Naive thymus-derived CD4-positive, alpha-beta T cell (primary cell): ENCODE measurements around the gene CDH4. TPM values are rescaled to one million over a fixed set of nuclear protein-coding genes. Genes with fewer than 3 reads are reported as not detected.
"Not testable (repeated sequence)": the region's sequence is repeated elsewhere in the genome, so short reads cannot be mapped to it uniquely, and the experiment has no call there.

ENCODE experiments used
- ATAC-seq: fragments of 150-1000 bp; cut with Tn5 transposase; 2 replicates; pipeline ENCODE4 v1.10.0; 2021; ENCODE audit warnings: mild to moderate bottlenecking, moderate library complexity
- CTCF ChIA-PET: fragments of 350-600 bp; sonication (Branson Sonifier 250); formaldehyde crosslinking; loops from one replicate; lab custom pipeline; 2021; ENCODE audit warnings: antibody characterized with exemption; lab: Charles Lee
- POLR2A ChIA-PET: fragments of 350-600 bp; sonication (Branson Sonifier 250); formaldehyde crosslinking; loops from one replicate; lab custom pipeline; 2021; ENCODE audit warnings: antibody characterized with exemption, inconsistent platforms; lab: Charles Lee
- DNase-seq, 9 donors: peaks; one replicate each; pipeline versions ENCODE4 v3.0.0 to v3.0.0-alpha.2; 2020 to 2022; ENCODE audit warnings: mixed read lengths in 1 of 9
- H3K27ac ChIP-seq: one replicate; pipeline ENCODE4 v1.7.0; 2013; ENCODE audit warnings: mild to moderate bottlenecking, low read depth, low read length, moderate library complexity
- H3K27me3 ChIP-seq, 2 donors: one replicate each; pipeline ENCODE4 v1.7.0; 2013; ENCODE audit warnings: low read length in 2 of 2, mild to moderate bottlenecking in 2 of 2, moderate library complexity in 2 of 2; ENCODE audit not compliant: control insufficient read depth in 2 of 2, insufficient read depth in 2 of 2
- H3K36me3 ChIP-seq, 3 experiments: 1 replicate in 2 of 3; 2 replicates in 1 of 3; pipeline ENCODE4 v1.7.0; 2013; ENCODE audit warnings: low read length in 3 of 3, mild to moderate bottlenecking in 3 of 3, moderate library complexity in 1 of 3; ENCODE audit not compliant: insufficient read depth in 3 of 3, control insufficient read depth in 2 of 3
- H3K4me1 ChIP-seq, 2 donors: one replicate each; pipeline ENCODE4 v1.7.0; 2013; ENCODE audit warnings: low read length in 2 of 2, mild to moderate bottlenecking in 2 of 2, moderate library complexity in 1 of 2; ENCODE audit not compliant: control insufficient read depth in 2 of 2, insufficient read depth in 2 of 2
- H3K4me3 ChIP-seq: 2 replicates; pipeline ENCODE4 v1.7.0; 2013; ENCODE audit warnings: mild to moderate bottlenecking, low read length
- H3K9me3 ChIP-seq, 3 experiments: 1 replicate in 2 of 3; 2 replicates in 1 of 3; pipeline ENCODE4 v1.7.0; 2013; ENCODE audit warnings: low read length in 3 of 3; ENCODE audit not compliant: control insufficient read depth in 2 of 3
- H3K27ac Mint-ChIP-seq, 9 donors: one replicate each; pipeline ENCODE4 v1.8.0; 2020 to 2022; ENCODE audit warnings: mixed read lengths in 9 of 9, mild to moderate bottlenecking in 8 of 9, moderate library complexity in 5 of 9, inconsistent platforms in 2 of 9
- H3K27me3 Mint-ChIP-seq, 5 donors: one replicate each; pipeline ENCODE4 v1.8.0; 2021 to 2022; ENCODE audit warnings: mixed read lengths in 5 of 5, mild to moderate bottlenecking in 1 of 5
- H3K36me3 Mint-ChIP-seq, 5 donors: one replicate each; pipeline ENCODE4 v1.8.0; 2020 to 2022; ENCODE audit warnings: mixed read lengths in 5 of 5, mild to moderate bottlenecking in 3 of 5, inconsistent platforms in 1 of 5
- H3K4me1 Mint-ChIP-seq, 7 donors: one replicate each; pipeline ENCODE4 v1.8.0; 2020 to 2022; ENCODE audit warnings: mixed read lengths in 7 of 7, mild to moderate bottlenecking in 3 of 7, inconsistent platforms in 1 of 7
- H3K4me3 Mint-ChIP-seq, 10 donors: one replicate each; pipeline ENCODE4 v1.8.0; 2020 to 2022; ENCODE audit warnings: mild to moderate bottlenecking in 10 of 10, mixed read lengths in 10 of 10, moderate library complexity in 6 of 10, inconsistent platforms in 2 of 10
- H3K9me3 Mint-ChIP-seq, 11 donors: one replicate each; pipeline ENCODE4 v1.8.0; 2020 to 2022; ENCODE audit warnings: mixed read lengths in 11 of 11, mild to moderate bottlenecking in 4 of 11, inconsistent platforms in 1 of 11, moderate library complexity in 1 of 11
- intact Hi-C, 2 donors: fragments of 100-400 bp; cut with micrococcal nuclease; formaldehyde crosslinking; loops; one replicate each; pipeline ENCODE4 v1.15.1; 2023
- polyA plus RNA-seq, 2 donors: library from polyadenylated mRNA; unstranded; fragments of 300-500 nt; fragmentation: Illumina TruSeq; gene quantifications; one replicate each; pipeline ENCODE4 v1.2.3, GENCODE V29; 2021
- total RNA-seq, 6 experiments: library from RNA in 5 of 6; stranded (reverse) in 5 of 6; gene quantifications; 1 replicate in 5 of 6; 2 replicates in 1 of 6; pipeline ENCODE4 v1.2.3 and lab custom pipeline; 2021 to 2026

Gene CDH4
- total and polyA plus RNA-seq, 7 experiments from 2014 or later = 0.05 to 0.43 (median 0.14) TPM; not detected in 1

DNA sequence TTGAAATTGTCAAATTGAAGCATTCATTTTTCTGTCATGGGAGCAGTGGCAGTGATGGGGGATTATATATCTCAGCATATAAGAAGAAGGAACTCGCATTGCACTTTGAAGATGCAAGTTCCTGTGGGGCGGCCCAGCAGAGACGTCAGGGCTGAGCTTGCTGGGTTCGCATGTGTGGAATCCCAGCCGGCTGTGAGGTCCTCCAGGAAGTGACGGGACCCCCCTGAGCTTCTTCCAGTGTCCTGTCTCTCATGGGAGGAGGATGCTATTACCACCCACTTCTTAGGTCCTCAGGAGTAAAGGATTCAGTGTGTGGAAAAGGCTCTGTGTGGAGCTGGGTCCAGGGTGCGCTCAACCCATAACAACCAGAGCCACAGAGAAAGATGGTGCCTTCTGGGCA lies 201.2 kb downstream of the CDH4 start:
- Mint-ChIP-seq H3K9me3 (peaks cover 0 to 10% (median 2%) of the 10 kb centered on the region in 11 donors), H3K36me3 (peaks cover 0 to 3% (median 0%) of the 10 kb centered on the region in 5 donors), H3K27ac (no peak overlapping the region), H3K4me1 (no peaks in the 10 kb centered on the region), H3K4me3 (no peak overlapping the region), H3K27me3 (peaks cover 0 to 6% (median 0%) of the 10 kb centered on the region in 5 donors)
- H3K4me1 ChIP-seq = no peaks in the 10 kb centered on the region
- CTCF ChIA-PET = no interaction called here
- H3K27me3 ChIP-seq = peaks cover 0 to 3% of the 10 kb centered on the region in 2 donors
- POLR2A ChIA-PET = no interaction called here
- peaks cover 0 to 3% (median 0%) of the 10 kb centered on the region in 3 experiments for H3K9me3 ChIP-seq
- H3K4me3 ChIP-seq = no peak overlapping the region
- ATAC-seq (no peak), DNase-seq (no peak)
- H3K27ac ChIP-seq = no peak overlapping the region
- H3K36me3 ChIP-seq = no peaks in the 10 kb centered on the region
- intact Hi-C loops = no loop called here

GRCh38 chr20:61453623-61454022 lies 201.6 kb downstream of the CDH4 start:
- H3K9me3 Mint-ChIP-seq, H3K4me1 Mint-ChIP-seq, intact Hi-C loops, H3K36me3 ChIP-seq, H3K27ac ChIP-seq, H3K4me1 ChIP-seq, CTCF ChIA-PET, H3K27ac Mint-ChIP-seq, H3K27me3 Mint-ChIP-seq, H3K36me3 Mint-ChIP-seq, POLR2A ChIA-PET, H3K9me3 ChIP-seq, DNase-seq, H3K27me3 ChIP-seq, H3K4me3 Mint-ChIP-seq, H3K4me3 ChIP-seq, ATAC-seq: not testable (repeated sequence)

DNA sequence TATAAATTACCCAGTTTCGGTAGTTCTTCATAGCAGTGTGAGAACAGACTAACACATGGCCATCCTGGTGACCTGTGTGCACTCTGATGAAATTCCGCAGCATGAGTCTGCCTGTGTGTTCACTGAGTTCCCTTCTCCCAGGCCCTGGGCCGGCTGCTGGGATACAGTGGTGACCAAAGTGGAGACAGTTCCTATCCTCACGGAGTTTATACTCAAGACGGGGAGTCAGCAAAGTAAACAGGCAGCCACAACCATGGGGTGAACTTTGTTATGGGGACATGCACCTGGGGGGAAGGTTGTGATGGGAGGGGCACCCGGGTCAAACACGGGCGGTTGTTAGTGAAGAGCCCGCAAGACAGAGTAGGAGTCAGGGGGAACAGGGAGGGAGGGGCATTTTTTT lies 202.0 kb downstream of the CDH4 start:
- ATAC-seq (no peak), DNase-seq (no peak)
- Histone ChIP-seq H3K4me3 (no peak overlapping the region), H3K27ac (no peak overlapping the region), H3K9me3 (peaks cover 0 to 3% (median 0%) of the 10 kb centered on the region in 3 experiments), H3K36me3 (no peaks in the 10 kb centered on the region), H3K4me1 (no peaks in the 10 kb centered on the region), H3K27me3 (peaks cover 0 to 3% of the 10 kb centered on the region in 2 donors)
- no peak overlapping the region for H3K4me3 Mint-ChIP-seq
- no peak overlapping the region for H3K27ac Mint-ChIP-seq
- H3K9me3 Mint-ChIP-seq = peaks cover 0 to 8% (median 0%) of the 10 kb centered on the region in 11 donors
- intact Hi-C loops = no loop called here
- H3K36me3 Mint-ChIP-seq = no peaks in the 10 kb centered on the region
- H3K4me1 Mint-ChIP-seq = no peaks in the 10 kb centered on the region
- ChIA-PET CTCF (no interaction called here), POLR2A (no interaction called here)
- H3K27me3 Mint-ChIP-seq = peaks cover 0 to 6% (median 0%) of the 10 kb centered on the region in 5 donors

DNA sequence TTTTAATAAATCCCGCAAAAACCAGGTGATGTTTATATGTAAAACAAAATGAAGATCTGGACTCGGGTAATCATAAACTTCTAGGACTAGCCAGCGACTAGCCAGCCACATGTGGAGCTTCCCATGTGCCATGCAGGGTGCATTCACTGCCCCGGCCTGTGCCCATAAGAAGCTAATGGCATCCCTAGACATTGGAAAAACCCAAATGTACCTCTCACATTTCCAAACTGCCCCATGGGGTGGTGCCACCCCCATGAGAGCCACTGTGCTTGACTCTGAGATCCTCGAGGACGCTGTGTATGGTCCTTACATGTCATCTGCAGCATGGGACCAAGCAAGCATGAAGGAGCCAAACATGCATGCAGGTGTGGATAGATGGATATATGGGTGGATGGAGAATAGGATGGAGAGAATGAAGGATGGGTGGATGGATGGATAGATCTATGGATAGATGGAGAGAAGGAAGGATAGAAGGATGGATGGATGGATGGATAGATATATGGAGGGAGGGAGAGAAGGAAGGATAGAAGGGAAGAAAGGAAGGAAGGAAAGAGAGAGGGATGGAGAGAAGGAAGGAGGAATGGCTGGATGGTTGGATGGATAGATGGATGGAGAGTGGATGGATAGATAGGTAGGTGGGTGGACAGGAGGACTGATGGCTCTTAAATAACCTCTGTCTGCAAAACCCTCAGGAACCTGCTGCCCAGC lies 203.6 kb downstream of the CDH4 start:
- Mint-ChIP-seq H3K4me3 (no peak overlapping the region), H3K27ac (no peak overlapping the region), H3K36me3 (no peaks in the 10 kb centered on the region), H3K27me3 (no peaks in the 10 kb centered on the region), H3K4me1 (no peaks in the 10 kb centered on the region), H3K9me3 (peaks cover 0 to 6% (median 0%) of the 10 kb centered on the region in 11 donors)
- intact Hi-C loops = no loop called here
- Histone ChIP-seq H3K36me3 (no peaks in the 10 kb centered on the region), H3K4me3 (no peak overlapping the region), H3K9me3 (peaks cover 0 to 3% (median 0%) of the 10 kb centered on the region in 3 experiments), H3K27me3 (peaks cover 0 to 3% of the 10 kb centered on the region in 2 donors), H3K27ac (no peak overlapping the region), H3K4me1 (no peaks in the 10 kb centered on the region)
- ATAC-seq (no peak), DNase-seq (no peak)
- CTCF ChIA-PET = no interaction called here
- POLR2A ChIA-PET = no interaction called here

- no peaks in the 10 kb centered on the region for H3K36me3 ChIP-seq
- H3K27ac Mint-ChIP-seq = no peak overlapping the region
- H3K4me3 Mint-ChIP-seq = no peak overlapping the region
- no peaks in the 10 kb centered on the region for H3K27me3 Mint-ChIP-seq
- no peak for DNase-seq
- H3K9me3 ChIP-seq = peaks cover 0 to 3% (median 0%) of the 10 kb centered on the region in 3 experiments
- intact Hi-C loops = no loop called here
- H3K27me3 ChIP-seq = no peaks in the 10 kb centered on the region
- ChIA-PET CTCF (no interaction called here), POLR2A (no interaction called here)
- no peaks in the 10 kb centered on the region for H3K36me3 Mint-ChIP-seq
- H3K27ac ChIP-seq = no peak overlapping the region
- no peak for ATAC-seq
- peaks cover 0 to 8% (median 2%) of the 10 kb centered on the region in 11 donors for H3K9me3 Mint-ChIP-seq
- H3K4me3 ChIP-seq = no peak overlapping the region
- no peaks in the 10 kb centered on the region for H3K4me1 Mint-ChIP-seq
- H3K4me1 ChIP-seq = no peaks in the 10 kb centered on the region
These were observed 205.7 kb downstream of the CDH4 start for GRCh38 chr20:61457725-61458124.

GRCh38 chr20:61458146-61458746 lies 206.2 kb downstream of the CDH4 start:
- no peak overlapping the region for H3K27ac ChIP-seq
- Mint-ChIP-seq H3K4me1 (no peaks in the 10 kb centered on the region), H3K27me3 (no peaks in the 10 kb centered on the region), H3K27ac (no peak overlapping the region), H3K36me3 (no peaks in the 10 kb centered on the region), H3K9me3 (peaks cover 0 to 11% (median 5%) of the 10 kb centered on the region in 11 donors), H3K4me3 (no peak overlapping the region)
- H3K27me3 ChIP-seq = no peaks in the 10 kb centered on the region
- ATAC-seq (no peak), DNase-seq (no peak)
- intact Hi-C loops = no loop called here
- no peak overlapping the region for H3K4me3 ChIP-seq
- peaks cover 0 to 3% (median 0%) of the 10 kb centered on the region in 3 experiments for H3K9me3 ChIP-seq
- H3K4me1 ChIP-seq = no peaks in the 10 kb centered on the region
- H3K36me3 ChIP-seq = no peaks in the 10 kb centered on the region
- ChIA-PET POLR2A (no interaction called here), CTCF (no interaction called here)

GRCh38 chr20:61459266-61459665 lies 207.2 kb downstream of the CDH4 start:
- ChIA-PET POLR2A (no interaction called here), CTCF (no interaction called here)
- Mint-ChIP-seq H3K27me3 (peaks cover 0 to 3% (median 0%) of the 10 kb centered on the region in 5 donors), H3K27ac (no peak overlapping the region), H3K36me3 (no peaks in the 10 kb centered on the region), H3K4me1 (no peaks in the 10 kb centered on the region), H3K9me3 (peaks cover 0 to 14% (median 6%) of the 10 kb centered on the region in 11 donors), H3K4me3 (no peak overlapping the region)
- H3K27me3 ChIP-seq = no peaks in the 10 kb centered on the region
- no peak overlapping the region for H3K4me3 ChIP-seq
- no peaks in the 10 kb centered on the region for H3K4me1 ChIP-seq
- no peak for ATAC-seq
- DNase-seq = no peak
- peaks cover 0 to 3% (median 0%) of the 10 kb centered on the region in 3 experiments for H3K9me3 ChIP-seq
- H3K36me3 ChIP-seq = no peaks in the 10 kb centered on the region
- H3K27ac ChIP-seq = no peak overlapping the region
- intact Hi-C loops = no loop called here
